IMR-90 (cell line): ENCODE data around the gene STX17. TPM values are rescaled to one million over a fixed set of nuclear protein-coding genes. Genes with fewer than 3 reads are reported as not detected.

Source experiments
- ATAC-seq: fragments of 200-7000 bp; cut with Tn5 transposase; 2 replicates; pipeline ENCODE4 v1.9.1; 2020; ENCODE audit warnings: low read depth, mild to moderate bottlenecking, moderate library complexity
- BruUV-seq: library from RNA; stranded (reverse); fragments of 400-500 nt; replicated peaks from 2 replicates; lab custom pipeline; 2021; lab: Mats Ljungman, UMichigan
- CTCF ChIA-PET: fragments of 300-600 bp; formaldehyde crosslinking; extraction: SDS; loops from one replicate; lab custom pipeline; 2021; ENCODE audit warnings: antibody characterized with exemption; lab: Yijun Ruan, JAX
- POLR2A ChIA-PET: fragments of 300-600 bp; sonication (Branson Sonifier 250); formaldehyde crosslinking; loops from one replicate; lab custom pipeline; 2022; ENCODE audit warnings: antibody characterized with exemption; ENCODE audit not compliant: unreplicated experiment; lab: Charles Lee
- DNase-seq: peaks from one replicate; pipeline ENCODE4 v3.0.0; 2013
- H2AFZ ChIP-seq: replicated peaks from 2 replicates; pipeline ENCODE3; 2013; ENCODE audit warnings: low read length, mild to moderate bottlenecking; ENCODE audit not compliant: poor library complexity
- H2AK5ac ChIP-seq: 2 replicates; pipeline ENCODE4 v1.6.1; 2013; ENCODE audit warnings: low read depth, low read length, inconsistent platforms
- H2AK9ac ChIP-seq: replicated peaks from 2 replicates; pipeline ENCODE3; 2013; ENCODE audit warnings: mild to moderate bottlenecking, low read depth, low read length, moderate library complexity; ENCODE audit not compliant: poor library complexity
- H2BK120ac ChIP-seq: 2 replicates; pipeline ENCODE4 v1.6.1; 2013; ENCODE audit warnings: low read depth, low read length, inconsistent platforms
- H2BK15ac ChIP-seq: 3 replicates; pipeline ENCODE4 v1.6.1; 2013; ENCODE audit warnings: low read depth, low read length, inconsistent platforms
- H2BK20ac ChIP-seq: 2 replicates; pipeline ENCODE4 v1.6.1; 2013; ENCODE audit warnings: low read depth, mild to moderate bottlenecking, inconsistent platforms, low read length, moderate library complexity
- H2BK5ac ChIP-seq: 2 replicates; pipeline ENCODE4 v1.6.1; 2013; ENCODE audit warnings: mild to moderate bottlenecking, low read depth, low read length, inconsistent platforms; ENCODE audit not compliant: poor library complexity, severe bottlenecking
- H3K14ac ChIP-seq: replicated peaks from 2 replicates; pipeline ENCODE4 v1.6.1; 2013; ENCODE audit warnings: low read depth, low read length, inconsistent platforms
- H3K18ac ChIP-seq: 2 replicates; pipeline ENCODE4 v1.6.1; 2013; ENCODE audit warnings: low read depth, low read length, control low read depth
- H3K23ac ChIP-seq: 2 replicates; pipeline ENCODE4 v1.6.1; 2013; ENCODE audit warnings: low read depth, low read length, inconsistent platforms
- H3K27ac ChIP-seq: 2 replicates; pipeline ENCODE4 v1.5.1; 2013; ENCODE audit warnings: mild to moderate bottlenecking, control low read depth, low read length; ENCODE audit not compliant: insufficient read depth
- H3K27me3 ChIP-seq: 2 replicates; pipeline ENCODE4 v1.6.1; 2013; ENCODE audit warnings: low read length; ENCODE audit not compliant: control insufficient read depth, insufficient read depth
- H3K36me3 ChIP-seq: 2 replicates; pipeline ENCODE4 v1.6.1; 2013; ENCODE audit warnings: low read length, mixed read lengths; ENCODE audit not compliant: control insufficient read depth, insufficient read depth
- H3K4ac ChIP-seq: 2 replicates; pipeline ENCODE4 v1.6.1; 2013; ENCODE audit warnings: low read depth, low read length, inconsistent platforms
- H3K4me1 ChIP-seq: 2 replicates; pipeline ENCODE4 v1.6.1; 2013; ENCODE audit warnings: low read length, mixed read lengths; ENCODE audit not compliant: control insufficient read depth, insufficient read depth
- H3K4me2 ChIP-seq: 2 replicates; pipeline ENCODE4 v1.6.1; 2013; ENCODE audit warnings: low read depth, mild to moderate bottlenecking, control low read depth, low read length, moderate library complexity
- H3K4me3 ChIP-seq: 2 replicates; pipeline ENCODE4 v1.5.1; 2013; ENCODE audit warnings: low read depth, mild to moderate bottlenecking, control low read depth, low read length, moderate library complexity; ENCODE audit not compliant: insufficient read depth
- H3K56ac ChIP-seq: 2 replicates; pipeline ENCODE4 v1.6.1; 2013; ENCODE audit warnings: low read length, inconsistent platforms; ENCODE audit not compliant: insufficient read depth; ENCODE audit errors: extremely low read depth
- H3K79me1 ChIP-seq, 2 experiments: 2 replicates each; pipeline ENCODE4 v1.6.1; 2013; ENCODE audit warnings: low read length in 2 of 2, inconsistent platforms in 1 of 2, low read depth in 1 of 2
- H3K9ac ChIP-seq: 2 replicates; pipeline ENCODE4 v1.6.1; 2013; ENCODE audit warnings: low read depth, low read length, control low read depth
- H3K9me1 ChIP-seq: 2 replicates; pipeline ENCODE4 v1.6.1; 2013; ENCODE audit warnings: low read length, inconsistent platforms; ENCODE audit not compliant: insufficient read depth
- H3K9me3 ChIP-seq: 2 replicates; pipeline ENCODE4 v1.6.1; 2013; ENCODE audit warnings: low read length; ENCODE audit not compliant: control insufficient read depth, insufficient read depth
- H4K20me1 ChIP-seq: 2 replicates; pipeline ENCODE4 v1.6.1; 2013; ENCODE audit warnings: low read length, inconsistent platforms; ENCODE audit not compliant: insufficient read depth
- H4K5ac ChIP-seq: 2 replicates; pipeline ENCODE4 v1.6.1; 2013; ENCODE audit warnings: mild to moderate bottlenecking, low read depth, low read length, control low read depth
- H4K8ac ChIP-seq, 2 experiments: 2 replicates each; pipeline ENCODE4 v1.6.1; 2013; ENCODE audit warnings: low read depth in 2 of 2, low read length in 2 of 2, control low read depth in 1 of 2, inconsistent platforms in 1 of 2
- H4K91ac ChIP-seq: 2 replicates; pipeline ENCODE4 v1.6.1; 2013; ENCODE audit warnings: low read depth, low read length, inconsistent platforms; ENCODE audit not compliant: insufficient read depth
- BHLHE40 ChIP-seq: fragments of 150-350 bp; IDR thresholded peaks from 2 replicates; pipeline ENCODE4 v1.6.1; 2016; ENCODE audit warnings: mild to moderate bottlenecking, low read depth, low read length
- CHD1 ChIP-seq: IDR thresholded peaks from 2 replicates; pipeline ENCODE4 v1.6.1; 2012; ENCODE audit warnings: low read depth, low read length, improper control_type of control experiment
- CTCF ChIP-seq: conservative IDR thresholded peaks from 2 replicates; pipeline ENCODE4 v1.5.1; 2012; ENCODE audit warnings: mild to moderate bottlenecking, low read depth, low read length, improper control_type of control experiment
- ELK1 ChIP-seq: fragments of 150-350 bp; IDR thresholded peaks from 2 replicates; pipeline ENCODE4 v1.6.1; 2016; ENCODE audit warnings: low read depth, mild to moderate bottlenecking, low read length, moderate library complexity, borderline replicate concordance
- FOS ChIP-seq: fragments of 150-350 bp; IDR thresholded peaks from 2 replicates; pipeline ENCODE4 v1.6.1; 2016; ENCODE audit warnings: low read depth, low read length
- MAFK ChIP-seq: IDR thresholded peaks from 2 replicates; pipeline ENCODE4 v1.6.1; 2012; ENCODE audit warnings: low read depth, low read length, improper control_type of control experiment
- MAZ ChIP-seq: IDR thresholded peaks from 2 replicates; pipeline ENCODE4 v1.6.1; 2012; ENCODE audit warnings: low read depth, mild to moderate bottlenecking, low read length, improper control_type of control experiment, moderate library complexity, borderline replicate concordance
- NFE2L2 ChIP-seq: fragments of 150-350 bp; IDR thresholded peaks from 2 replicates; pipeline ENCODE4 v1.6.1; 2016; ENCODE audit warnings: low read depth, mild to moderate bottlenecking, low read length
- POLR2A ChIP-seq: IDR thresholded peaks from 2 replicates; pipeline ENCODE4 v1.6.1; 2012; ENCODE audit warnings: mild to moderate bottlenecking, low read depth, low read length
- RAD21 ChIP-seq: IDR thresholded peaks from 2 replicates; pipeline ENCODE4 v1.6.1; 2012; ENCODE audit warnings: low read length, improper control_type of control experiment
- RCOR1 ChIP-seq: IDR thresholded peaks from 2 replicates; pipeline ENCODE4 v1.6.1; 2012; ENCODE audit warnings: mild to moderate bottlenecking, low read length, improper control_type of control experiment; ENCODE audit not compliant: insufficient replicate concordance
- USF2 ChIP-seq: fragments of 150-350 bp; IDR thresholded peaks from 2 replicates; pipeline ENCODE4 v1.6.1; 2017; ENCODE audit warnings: mild to moderate bottlenecking, antibody characterized with exemption, low read length, low read depth
- whole genome bisulfite sequencing, 2 experiments: methylation state at CpG; one replicate each; pipeline versions ENCODE4 v1.1.5 to v1.1.7; 2013; ENCODE audit warnings: missing lambda C conversion rate in 2 of 2; ENCODE audit not compliant: insufficient read length in 1 of 2; ENCODE audit errors: extremely low coverage in 2 of 2; 5-methylcytosine and 5-hydroxymethylcytosine counted together
- dilution Hi-C: fragments of 300-500 bp; cut with HindIII; formaldehyde crosslinking; loops from one replicate; pipeline ENCODE4 v1.14.3; 2018; ENCODE audit warnings: low sequenced_read_pairs; ENCODE audit not compliant: unreplicated experiment
- in situ Hi-C: fragments of 300-500 bp; cut with MboI; formaldehyde crosslinking; loops from 3 replicates; pipeline ENCODE4 v1.14.3; 2019; ENCODE audit warnings: low sequenced_read_pairs, inconsistent platforms, mixed read lengths
- intact Hi-C: fragments of 100-400 bp; cut with micrococcal nuclease; formaldehyde crosslinking; loops from 2 replicates; pipeline ENCODE4 v1.10.0; 2022
- polyA plus RNA-seq, 3 experiments: library from polyadenylated mRNA; depleted of rRNA; stranded (reverse); fragments of >200 nt; gene quantifications; 2 replicates each; pipeline ENCODE4 v1.2.3, GENCODE V29; 2012; ENCODE audit warnings: low replicate concordance in 1 of 3
- total RNA-seq: library from RNA; depleted of rRNA; stranded (reverse); fragments of >200 nt; gene quantifications from 2 replicates; pipeline ENCODE4 v1.2.3, GENCODE V29; 2012

The STX17 gene
- total and polyA plus RNA-seq, 2 of the 4 experiments (the other 2 are of a cell fraction): 6.2 to 11.7 TPM

- Histone ChIP-seq H3K23ac (no peak overlapping the region), H2AK5ac (no peak overlapping the region), H3K14ac (no peak overlapping the region), H2BK120ac (no peak overlapping the region), H4K20me1 (no peaks in the 10 kb centered on the region), H4K5ac (no peak overlapping the region), H3K56ac (no peak overlapping the region), H3K4me1 (no peaks in the 10 kb centered on the region), H3K9ac (no peak overlapping the region), H2AFZ (no peak overlapping the region), H3K4me2 (no peak overlapping the region), H2BK20ac (no peak overlapping the region), H3K4me3 (no peak overlapping the region), H2BK15ac (no peak overlapping the region), H3K18ac (no peak overlapping the region), H2BK5ac (no peak overlapping the region), H3K79me1 (peaks cover 10 to 13% of the 10 kb centered on the region in 2 experiments), H4K8ac (no peak overlapping the region), H2AK9ac (no peak overlapping the region), H3K9me1 (no peaks in the 10 kb centered on the region), H3K9me3 (no peaks in the 10 kb centered on the region), H3K27me3 (peaks cover 10% of the 10 kb centered on the region), H4K91ac (no peak overlapping the region), H3K4ac (no peak overlapping the region), H3K27ac (no peak overlapping the region), H3K36me3 (no peaks in the 10 kb centered on the region)
- ATAC-seq: no peak
- no peak for DNase-seq
- ChIA-PET POLR2A (no interaction called here), CTCF (no interaction called here)
- dilution Hi-C loops: no loop called here
- intact Hi-C loops: loop anchor here (10.0 kb wide), 1 partner anchor 639 kb away; no protein-coding TSS in a partner anchor
- no TSS peak for BruUV-seq
- no peak for TF ChIP-seq NFE2L2
- no peak for TF ChIP-seq RCOR1
- TF ChIP-seq MAFK: no peak
- no peak for TF ChIP-seq ELK1
- TF ChIP-seq USF2: no peak
- TF ChIP-seq RAD21: no peak
- no peak for TF ChIP-seq CTCF
- no peak for TF ChIP-seq MAZ
- no peak for TF ChIP-seq POLR2A
- TF ChIP-seq BHLHE40: no peak
- TF ChIP-seq CHD1: no peak
- no peak for TF ChIP-seq FOS
- no CpG with 5 or more reads among the region's 1 CpG for WGBS, 2 experiments
- in situ Hi-C loops: no loop called here
Measured at GRCh38 chr9:99903393-99903792, 3.1 kb upstream of the STX17 start.
